ENCODE data around the gene AACS.

DNA sequence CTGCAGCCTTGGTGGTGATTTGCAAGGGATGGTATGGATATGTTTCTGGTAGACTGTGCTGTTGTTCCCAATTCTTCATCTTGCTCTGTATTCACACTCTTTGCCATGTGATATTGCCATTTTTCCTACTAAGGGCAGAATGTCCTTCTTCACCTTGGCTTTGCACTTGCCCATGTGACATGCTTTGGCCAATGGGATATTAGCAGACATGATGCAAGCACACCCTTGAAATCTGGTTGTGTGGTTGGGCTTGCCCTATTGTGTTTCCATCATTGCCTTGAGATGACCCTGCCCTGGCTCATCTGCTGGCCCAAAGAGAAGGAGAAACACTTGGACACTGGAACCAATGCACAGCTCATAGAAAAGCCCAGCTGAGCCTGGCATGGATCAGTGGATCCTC is 110.3 kb downstream of the AACS start:
- TF ChIP-seq, protein P1, sequence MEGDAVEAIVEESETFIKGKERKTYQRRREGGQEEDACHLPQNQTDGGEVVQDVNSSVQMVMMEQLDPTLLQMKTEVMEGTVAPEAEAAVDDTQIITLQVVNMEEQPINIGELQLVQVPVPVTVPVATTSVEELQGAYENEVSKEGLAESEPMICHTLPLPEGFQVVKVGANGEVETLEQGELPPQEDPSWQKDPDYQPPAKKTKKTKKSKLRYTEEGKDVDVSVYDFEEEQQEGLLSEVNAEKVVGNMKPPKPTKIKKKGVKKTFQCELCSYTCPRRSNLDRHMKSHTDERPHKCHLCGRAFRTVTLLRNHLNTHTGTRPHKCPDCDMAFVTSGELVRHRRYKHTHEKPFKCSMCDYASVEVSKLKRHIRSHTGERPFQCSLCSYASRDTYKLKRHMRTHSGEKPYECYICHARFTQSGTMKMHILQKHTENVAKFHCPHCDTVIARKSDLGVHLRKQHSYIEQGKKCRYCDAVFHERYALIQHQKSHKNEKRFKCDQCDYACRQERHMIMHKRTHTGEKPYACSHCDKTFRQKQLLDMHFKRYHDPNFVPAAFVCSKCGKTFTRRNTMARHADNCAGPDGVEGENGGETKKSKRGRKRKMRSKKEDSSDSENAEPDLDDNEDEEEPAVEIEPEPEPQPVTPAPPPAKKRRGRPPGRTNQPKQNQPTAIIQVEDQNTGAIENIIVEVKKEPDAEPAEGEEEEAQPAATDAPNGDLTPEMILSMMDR (conservative IDR thresholded peaks at IDR 0.05), result no peak
- no peak for TF ChIP-seq EZH2 (IDR thresholded peaks at IDR 0.05; ENCODE audit: low read depth)
